Uterus (tissue), 2 donors: ENCODE results near the gene RNU6-1.

Experiments used
- POLR2A ChIP-seq, 2 donors: fragments of 450-650 bp; IDR thresholded peaks; one replicate each; pipeline ENCODE4 v1.6.1; 2016; ENCODE audit warnings: antibody characterized with exemption in 2 of 2, mild to moderate bottlenecking in 1 of 2, moderate library complexity in 1 of 2
- TF ChIP-seq, protein P1 (sequence below), 4 experiments: fragments of 200-600 bp in 2 of 4; fragments of 450-650 bp in 2 of 4; sonication (generic) in 2 of 4; IDR thresholded peaks; one replicate each; pipeline ENCODE4 v1.5.1; 2016 to 2019; ENCODE audit warnings: antibody characterized with exemption in 4 of 4, mild to moderate bottlenecking in 2 of 4, moderate library complexity in 1 of 4

DNA sequence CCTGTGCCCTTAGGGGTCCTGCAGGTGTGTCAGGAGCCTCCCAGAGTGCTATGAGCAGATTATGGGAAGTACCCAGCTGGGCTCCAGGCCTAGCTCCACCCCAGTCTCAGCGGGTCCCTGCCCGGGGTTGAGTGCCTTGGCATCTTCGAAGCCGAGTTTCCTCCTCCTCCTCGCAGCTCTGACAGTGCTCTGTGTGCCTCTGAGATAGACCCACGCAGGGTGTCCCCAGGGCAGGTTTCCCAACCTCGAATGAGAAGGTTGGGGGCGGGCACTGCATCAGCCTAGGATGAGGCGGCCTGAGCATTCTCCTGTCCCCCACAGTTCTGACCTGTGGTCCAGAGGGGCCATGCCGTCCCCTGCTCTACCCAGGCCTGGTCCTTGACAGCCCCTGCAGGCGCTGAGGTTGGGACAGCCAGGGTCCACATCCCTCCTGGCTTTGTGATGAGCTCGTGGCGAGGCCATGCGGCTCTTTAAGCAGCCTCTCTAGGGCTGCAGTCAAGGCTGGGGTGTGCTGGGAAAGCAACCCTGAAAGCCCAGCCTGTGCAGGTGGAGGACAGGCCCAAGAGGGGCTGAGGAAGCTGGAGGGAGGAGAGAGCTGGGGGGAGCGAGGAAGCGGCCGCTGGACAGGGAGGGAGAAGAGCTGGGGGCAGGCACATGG, 34.7 kb downstream of the RNU6-1 start:
- TF ChIP-seq, protein P1, sequence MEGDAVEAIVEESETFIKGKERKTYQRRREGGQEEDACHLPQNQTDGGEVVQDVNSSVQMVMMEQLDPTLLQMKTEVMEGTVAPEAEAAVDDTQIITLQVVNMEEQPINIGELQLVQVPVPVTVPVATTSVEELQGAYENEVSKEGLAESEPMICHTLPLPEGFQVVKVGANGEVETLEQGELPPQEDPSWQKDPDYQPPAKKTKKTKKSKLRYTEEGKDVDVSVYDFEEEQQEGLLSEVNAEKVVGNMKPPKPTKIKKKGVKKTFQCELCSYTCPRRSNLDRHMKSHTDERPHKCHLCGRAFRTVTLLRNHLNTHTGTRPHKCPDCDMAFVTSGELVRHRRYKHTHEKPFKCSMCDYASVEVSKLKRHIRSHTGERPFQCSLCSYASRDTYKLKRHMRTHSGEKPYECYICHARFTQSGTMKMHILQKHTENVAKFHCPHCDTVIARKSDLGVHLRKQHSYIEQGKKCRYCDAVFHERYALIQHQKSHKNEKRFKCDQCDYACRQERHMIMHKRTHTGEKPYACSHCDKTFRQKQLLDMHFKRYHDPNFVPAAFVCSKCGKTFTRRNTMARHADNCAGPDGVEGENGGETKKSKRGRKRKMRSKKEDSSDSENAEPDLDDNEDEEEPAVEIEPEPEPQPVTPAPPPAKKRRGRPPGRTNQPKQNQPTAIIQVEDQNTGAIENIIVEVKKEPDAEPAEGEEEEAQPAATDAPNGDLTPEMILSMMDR (IDR thresholded peaks at IDR 0.05): no peak
- TF ChIP-seq POLR2A (IDR thresholded peaks at IDR 0.05): no peak
